ENCODE measurements around the gene RPL22.

Gene RPL22

DNA sequence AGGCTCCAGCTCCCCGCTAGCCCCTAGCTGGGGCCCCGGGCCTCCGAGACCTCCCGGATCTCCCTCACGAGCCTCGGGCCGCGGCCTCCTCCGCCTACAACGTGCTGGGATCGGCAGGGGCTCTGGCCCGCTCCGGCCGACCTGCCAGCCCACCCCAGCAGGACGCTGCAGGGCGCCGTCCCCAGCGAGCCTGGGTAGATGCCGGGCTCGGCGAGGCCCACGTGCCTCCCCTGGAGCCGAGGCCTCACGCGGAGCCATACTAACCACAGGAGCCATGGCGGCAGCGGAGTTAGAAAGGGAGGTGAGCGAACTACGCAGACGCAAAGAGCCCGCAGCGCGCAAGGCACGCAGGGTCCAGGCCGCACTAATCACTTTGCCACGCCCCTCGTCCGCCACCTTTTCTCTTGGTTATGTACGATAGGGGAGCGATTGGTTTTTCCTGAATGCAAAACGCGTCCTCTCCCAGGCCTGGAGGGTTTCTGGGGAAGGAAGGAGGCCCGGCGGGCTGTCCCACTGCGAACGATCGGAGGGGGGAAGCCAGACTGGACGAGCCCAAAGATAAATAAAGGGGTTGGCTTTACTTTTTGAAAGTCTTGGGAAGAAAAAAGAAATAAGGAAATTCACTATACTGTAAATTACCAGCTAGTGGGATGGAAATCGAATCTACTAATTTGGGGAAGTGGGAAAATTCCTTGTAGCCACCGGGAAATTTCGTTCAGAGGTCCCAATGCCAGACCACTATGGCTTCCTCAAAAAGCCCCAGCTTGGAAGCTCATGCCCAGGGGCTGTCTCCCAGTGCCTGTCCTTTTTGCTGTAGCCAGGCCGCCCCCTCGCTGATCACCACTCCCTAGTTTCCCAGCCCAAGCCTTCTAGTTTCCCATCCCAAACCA, at the start of gene RPL22:
TSS of gene RPL22 (minus strand) at position 298 of the 890 bp plus-strand sequence. CDS start at position 276, 22 bp downstream.
- DNase-seq = peak; percentile 95

DNA sequence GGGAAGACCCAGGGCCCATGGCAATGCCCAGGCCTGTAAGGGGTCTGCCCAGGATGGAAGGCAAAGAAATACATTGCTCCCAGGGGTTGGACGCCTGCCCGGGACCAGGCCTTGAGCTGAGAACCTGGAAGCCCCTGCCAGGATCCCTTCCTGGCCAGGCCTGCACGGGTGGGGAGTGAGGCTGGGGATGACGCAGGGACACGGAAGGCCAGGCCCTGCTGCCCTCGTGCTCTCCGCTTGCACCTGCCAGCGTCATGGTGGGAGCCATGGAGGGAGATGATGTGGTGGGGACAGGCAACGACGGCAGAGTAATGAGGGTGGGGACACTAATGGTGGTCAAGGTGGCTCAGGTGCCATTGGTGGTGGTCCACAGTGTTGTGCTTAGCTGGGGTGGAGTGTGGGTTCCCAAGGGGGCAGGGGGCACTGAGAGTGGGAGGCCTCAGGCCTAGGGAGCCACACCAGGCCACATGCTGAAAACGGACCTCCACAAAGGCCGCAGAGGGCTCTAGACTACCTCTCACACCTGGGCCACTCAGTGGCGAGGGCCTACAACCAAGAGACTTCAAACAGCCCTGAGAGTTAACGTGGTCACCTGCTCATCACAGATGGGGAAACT, 48.9 kb upstream of the RPL22 start:
- no peak for DNase-seq

DNA sequence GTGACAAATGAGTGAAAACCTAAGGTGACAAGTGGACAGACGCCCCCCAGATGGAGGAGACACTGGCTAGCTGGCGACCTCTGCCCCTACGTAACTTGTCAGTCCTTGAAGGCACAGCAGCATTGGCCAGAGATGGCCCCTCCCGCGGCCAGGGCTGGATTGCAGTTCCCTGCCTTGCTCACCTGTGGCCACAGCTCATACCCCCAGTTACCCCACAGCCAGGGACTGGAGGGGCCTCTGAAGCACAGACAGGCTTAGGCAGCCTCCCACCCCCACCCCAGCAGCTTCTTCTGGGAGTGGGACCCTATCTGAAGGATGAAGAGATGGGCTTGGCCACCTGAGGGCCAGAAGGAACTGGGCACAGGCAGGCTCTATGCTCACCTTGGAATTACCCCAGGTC, 48.3 kb upstream of the RPL22 start:
- DNase-seq = no peak

DNA sequence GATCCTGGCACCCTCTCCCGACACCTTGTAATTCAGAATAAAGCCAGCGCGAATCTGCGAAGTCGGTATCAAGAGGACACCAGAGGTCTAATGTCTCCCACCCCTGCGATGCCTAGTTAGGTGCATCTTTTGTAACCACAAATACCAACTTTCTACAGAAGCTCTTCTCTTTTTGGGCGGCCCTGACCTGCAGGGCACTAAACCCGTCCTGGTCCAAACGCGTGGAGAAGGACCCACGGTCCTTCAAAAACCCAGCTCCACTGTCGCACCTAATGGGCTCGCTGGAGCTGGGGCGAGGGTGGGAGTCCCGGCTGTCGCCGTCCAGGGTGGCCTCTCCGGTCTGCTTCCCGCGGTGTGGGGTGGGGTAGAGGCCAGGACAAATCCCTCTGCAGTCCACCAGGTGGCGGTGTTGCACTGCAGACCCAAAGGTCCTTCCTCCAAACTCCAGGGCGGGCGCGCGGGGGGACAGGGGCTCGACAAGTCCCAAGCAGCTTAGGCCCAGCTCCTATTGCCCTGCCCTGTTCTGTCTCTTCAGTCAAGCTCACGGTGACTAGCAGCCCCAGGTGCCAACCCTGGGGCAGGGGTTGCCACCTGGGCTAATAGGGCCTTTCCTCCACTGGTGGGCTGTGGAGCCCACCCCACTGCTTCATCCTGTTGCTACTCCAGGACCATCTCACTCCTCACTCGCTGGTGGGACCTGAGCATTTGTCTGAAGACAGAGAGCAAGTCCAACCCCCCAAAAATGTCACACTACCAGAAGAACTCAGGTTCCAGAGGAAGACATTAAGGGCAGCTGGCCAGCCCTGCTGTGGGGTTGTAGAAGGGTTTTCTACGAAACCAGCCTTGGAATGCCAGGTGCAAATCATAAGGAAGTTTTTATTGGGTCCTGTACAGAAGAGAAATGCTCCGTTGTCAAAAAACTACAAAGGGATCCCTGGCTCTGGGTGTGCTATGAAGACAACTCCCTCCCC, 47.4 kb upstream of the RPL22 start:
- DNase-seq = peak; percentile 81 to 85

DNA sequence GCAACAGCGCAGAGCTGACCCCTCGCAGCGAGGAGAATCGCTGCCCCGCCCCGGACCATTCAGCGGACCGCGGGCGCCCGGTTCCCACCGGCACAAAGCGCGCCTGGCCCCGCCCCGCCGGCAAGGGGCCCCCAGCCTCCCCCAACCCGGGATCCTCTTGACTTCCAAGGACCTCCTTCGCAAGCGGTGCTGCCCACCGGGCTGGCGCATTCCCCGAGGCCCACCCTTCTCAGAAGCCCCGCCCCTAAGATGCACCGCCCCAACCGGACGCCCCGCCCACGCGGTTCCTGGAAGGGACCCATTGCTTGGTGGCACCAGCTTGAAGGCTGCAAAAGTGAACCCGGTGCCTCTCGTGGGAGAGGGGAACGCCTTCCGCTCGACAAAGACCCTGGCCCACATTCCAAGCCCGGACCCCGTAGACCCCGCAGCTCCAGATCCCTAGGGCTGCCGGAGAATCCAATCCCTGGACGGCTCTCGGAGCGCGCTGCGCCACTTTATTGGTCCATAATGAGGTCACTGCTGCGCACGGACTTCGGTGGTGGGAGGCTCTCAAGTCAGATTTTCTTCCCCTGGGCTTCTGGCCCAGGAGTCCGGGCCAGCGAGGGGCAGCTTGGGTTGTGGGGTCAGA, 46.6 kb upstream of the RPL22 start:
- DNase-seq = peak; percentile 38 to 48

DNA sequence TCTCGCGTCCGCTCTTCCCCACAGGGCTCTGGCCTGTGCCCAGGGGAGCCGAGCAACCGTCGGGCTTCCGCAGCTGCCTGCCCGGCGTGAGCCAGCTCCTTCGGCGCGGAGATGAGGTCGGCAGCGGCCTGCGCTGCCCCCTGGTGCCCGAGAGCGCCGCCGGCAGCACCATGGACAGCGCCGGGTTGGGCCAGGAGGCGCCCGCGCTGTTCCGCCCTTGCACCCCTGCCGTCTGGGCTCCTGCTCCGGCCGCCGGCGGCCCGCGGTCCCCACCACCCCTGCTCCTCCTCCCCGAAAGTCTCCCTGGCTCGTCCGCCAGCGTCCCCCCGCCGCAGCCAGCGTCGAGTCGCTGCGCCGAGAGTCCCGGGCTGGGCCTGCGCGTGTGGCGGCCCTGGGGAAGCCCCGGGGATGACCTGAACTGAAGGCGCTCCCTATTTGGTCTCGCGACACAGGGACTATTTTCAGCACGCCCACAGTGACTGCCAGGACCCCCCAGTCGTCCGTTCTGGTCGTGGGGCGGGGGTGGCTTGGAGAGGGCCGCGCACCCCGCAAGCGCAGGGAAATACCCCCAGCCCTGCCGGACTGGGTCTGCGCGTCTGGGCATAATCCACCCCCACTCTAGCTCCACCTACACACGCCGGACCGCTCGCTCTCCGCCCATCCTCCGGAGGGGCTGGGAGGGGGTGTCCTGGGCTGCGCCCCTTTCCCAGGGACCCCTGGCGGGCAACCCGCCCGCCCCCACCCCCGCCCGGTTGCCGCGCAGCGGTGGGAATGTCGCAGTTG, 45.9 kb upstream of the RPL22 start:
- peak; percentile 81 to 82 for DNase-seq

DNA sequence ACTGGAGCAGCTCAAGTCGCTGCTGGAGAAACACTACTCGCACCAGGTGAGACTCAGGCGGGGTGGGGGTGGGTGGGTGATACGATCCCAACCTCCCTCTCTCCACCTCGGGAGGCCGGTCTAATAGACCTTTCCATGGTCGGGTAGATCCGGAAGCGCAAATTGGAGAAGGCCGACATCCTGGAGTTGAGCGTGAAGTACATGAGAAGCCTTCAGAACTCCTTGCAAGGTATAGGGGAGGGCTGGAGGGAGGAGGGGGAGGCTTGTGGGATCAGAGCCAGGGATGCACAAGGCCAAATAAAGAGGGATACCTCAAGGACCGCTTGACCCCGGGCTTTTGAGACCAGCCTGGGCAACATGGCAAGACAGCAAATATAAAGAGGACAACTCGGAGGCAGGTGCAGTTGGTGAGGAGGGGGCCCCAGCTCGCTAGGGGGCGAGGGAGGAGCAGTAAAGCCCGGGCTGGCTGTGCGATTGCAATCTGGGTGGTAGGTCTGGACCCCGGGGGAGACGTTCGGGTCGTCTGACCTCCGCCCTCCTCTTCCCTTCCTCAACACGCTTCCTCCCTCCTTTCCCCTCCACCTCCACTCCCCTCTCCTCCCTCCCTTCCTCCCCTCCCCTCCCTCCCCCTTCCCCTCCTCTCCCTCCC, 45.1 kb upstream of the RPL22 start:
- no peak for DNase-seq

DNA sequence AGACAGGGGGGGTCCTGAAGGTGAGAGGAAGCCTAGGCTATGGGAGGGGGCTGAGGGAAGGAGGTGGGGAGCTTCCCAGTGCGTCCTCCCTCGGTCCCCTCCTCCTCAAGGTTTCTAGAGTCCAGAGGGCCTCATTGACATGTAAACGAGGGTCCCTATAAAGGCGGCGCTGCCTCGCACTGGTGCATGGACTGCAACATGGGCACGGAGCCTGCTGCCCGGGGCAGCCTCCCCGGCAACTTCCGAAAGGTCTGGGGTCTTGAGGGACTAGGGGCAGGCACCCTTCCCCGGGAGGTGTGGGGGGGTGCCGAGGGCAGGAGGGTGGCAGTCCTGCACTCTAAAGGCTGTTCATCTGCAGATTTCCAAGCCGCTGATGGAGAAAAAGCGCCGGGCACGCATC, 44.6 kb upstream of the RPL22 start, which contains the start of gene HES3:
TSS of gene HES3 (plus strand) at position 187 of the 400 bp plus-strand sequence. CDS start at position 374, 187 bp downstream.
- DNase-seq = no peak

DNA sequence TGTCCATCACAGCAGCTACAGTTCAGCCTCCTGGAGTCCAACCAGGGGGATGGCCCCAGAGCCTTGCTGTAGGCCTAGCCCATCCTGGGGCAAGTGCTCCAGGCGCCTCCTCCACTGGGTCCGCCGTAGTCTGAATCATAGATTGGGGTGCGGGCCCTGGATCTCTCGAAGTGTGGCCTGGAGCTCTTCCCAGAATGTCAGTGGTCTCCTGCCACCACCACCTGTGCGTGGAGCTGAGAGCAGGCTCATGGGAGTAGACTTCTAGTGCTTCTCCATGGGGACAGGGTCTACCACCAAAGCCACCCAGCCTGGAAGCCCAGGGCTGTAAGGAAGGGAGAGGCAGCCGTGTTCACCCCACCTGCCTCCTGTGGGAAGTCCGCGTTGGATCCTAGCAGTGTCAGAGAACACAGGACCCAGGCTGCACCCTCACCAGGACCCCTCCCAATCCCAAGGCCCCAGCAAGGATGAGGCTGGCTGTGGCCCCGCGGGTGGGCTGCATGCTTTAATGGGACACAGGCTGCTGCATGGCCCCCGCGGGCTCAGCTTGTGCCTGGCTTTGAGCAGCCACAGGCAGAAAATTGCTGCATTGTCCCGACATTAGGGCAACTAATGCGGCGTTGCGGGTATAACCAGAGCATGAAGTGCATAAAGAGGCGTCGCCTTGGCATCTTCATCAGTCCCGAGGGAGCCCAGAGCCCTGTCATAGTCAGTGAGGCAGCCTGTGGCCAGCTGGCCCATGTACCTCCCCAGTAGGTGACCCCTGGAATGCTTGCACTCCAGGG, 43.8 kb upstream of the RPL22 start:
- no peak for DNase-seq

DNA sequence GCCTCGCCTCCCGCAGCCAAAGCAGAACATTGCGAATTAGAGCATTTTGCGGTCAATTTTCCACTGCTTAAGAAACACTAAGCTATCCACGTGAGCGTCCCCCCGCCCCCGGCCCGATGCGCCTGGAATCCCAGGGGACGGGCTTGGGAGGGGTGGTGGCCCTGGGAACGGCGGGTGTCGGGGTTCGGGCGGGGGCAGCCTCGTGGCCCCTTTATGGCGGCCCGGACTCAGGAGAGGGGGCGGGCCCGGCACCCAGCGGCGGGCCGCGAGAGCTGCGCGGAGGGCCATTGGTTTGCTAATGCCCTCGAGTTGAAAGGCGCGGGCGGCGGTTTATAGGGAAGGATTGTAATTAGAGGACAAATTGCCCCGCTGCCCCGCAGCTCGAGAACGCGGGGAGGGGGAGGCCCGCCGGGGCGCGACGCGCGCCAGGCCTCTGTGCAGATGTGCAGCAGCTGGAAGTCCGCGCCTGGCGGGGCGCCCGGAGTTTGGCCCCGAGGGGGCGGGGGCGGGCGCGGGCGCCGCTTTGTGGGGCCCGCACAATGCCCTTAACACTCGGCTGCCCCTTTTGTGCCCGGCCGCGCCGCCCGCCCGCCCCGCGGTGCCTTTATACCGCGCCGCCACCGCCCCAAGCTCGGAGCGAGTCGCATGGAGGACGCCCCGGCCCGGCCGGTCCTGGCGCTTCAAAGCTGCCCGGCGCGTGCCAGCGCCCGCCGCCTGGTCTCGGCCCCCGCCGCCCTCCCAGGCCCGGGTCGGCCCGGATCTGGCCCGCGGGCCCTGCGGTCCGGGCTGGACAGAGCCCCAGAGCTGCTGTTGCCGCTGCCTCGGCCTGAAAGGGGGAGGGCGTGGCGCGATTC, 42.7 kb upstream of the RPL22 start:
- DNase-seq = no peak

DNA sequence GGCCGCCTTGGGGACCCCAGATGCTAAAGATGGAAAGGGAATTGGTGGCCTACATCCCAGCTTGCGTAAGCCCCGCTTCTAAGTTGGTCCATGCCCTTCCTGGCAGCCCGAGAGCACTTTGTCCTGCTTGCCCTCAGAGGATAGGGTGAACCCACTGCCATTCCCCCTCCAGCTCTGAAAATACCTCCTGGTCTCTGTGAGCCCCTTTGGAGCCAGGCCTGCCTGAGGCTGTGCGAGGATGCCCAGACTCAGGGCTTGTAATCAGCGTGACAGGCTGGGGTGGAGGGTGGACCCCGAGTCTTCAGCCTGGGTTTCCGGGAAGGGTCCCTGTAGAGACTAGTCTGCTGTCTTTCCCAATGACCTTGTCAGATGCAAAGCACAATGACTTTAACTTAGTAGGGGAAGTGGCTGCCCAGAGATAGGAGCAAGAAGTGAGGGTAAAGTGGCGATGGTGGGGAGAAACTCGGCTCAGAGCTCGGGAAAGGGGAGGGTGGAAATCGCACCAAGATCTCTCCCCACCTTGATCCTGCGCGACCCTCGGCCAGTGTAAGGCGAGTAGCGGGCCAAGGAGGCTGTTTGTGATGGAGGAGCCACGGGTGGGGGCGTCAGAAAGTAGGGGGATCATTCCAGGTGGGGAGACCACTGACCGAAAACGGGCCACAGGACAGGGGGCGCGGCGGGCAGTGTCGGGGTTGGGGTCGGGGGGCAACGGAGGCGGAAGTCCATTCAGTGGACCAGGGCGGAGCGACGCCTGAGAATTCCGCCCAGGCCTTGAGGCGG, 41.9 kb upstream of the RPL22 start:
- no peak for DNase-seq

DNA sequence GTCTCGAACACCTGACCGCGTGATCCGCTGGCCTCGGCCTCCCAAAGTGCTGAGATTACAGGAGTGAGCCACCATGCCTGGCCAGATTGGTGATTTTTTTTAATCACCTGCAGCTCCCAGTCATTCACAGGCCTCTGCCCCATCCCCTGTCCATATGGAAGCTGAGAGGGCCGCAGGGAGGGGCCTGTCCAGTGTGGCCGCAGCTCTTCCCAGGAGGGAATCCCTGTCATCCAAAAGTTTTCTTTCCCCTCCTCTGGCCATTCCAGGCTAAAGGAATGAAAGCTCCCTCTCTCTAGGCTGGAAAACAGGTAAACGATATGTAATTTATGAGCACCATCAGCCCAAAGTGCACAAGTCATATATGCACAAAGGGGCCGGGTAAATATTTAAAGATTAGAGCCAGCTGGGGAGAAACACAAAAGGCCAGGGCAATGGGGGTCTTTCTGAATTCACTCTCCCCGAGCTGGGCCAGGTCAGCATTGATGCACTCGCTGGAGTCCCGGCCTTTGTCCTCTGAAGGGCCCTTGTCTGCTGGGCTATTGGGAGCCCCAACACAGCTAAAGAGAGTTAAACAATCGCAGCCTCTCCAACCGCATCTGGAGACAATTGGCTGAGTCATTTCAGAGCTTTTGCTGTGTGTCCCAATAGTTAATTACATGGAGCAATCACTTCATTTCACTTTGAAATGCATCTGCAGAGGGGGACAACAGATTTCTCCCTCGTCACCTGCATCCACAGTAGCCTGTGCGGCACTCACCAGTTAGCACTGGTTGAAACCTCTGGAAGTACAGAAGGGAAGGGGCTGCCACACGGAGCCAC, 40.8 kb upstream of the RPL22 start:
- no peak for DNase-seq

DNA sequence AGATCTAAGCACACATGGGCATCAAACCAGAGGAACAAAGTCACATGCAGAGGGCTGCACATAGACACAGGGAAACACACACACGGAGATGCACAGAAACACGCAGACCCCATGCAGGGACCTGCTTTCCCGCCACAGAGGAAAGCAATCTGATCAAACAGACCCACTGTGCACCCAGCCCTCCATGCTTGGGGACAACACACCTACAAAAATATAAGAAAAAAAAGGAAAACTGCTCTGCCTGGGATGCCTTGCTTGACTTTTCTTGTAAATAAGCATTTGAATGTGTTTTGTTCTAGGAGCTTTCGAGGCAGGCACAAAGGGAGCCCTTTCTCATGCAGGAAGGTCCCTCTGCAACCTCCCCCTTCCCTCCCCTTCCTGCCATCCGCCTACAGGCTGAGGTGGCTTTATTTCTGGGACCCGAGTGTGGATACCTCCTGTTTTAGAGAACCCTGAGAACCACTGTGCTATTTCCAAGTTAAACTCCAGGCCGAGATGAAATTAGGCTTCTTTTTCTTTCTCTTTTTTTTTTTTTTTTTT, 39.9 kb upstream of the RPL22 start:
- DNase-seq = no peak

DNA sequence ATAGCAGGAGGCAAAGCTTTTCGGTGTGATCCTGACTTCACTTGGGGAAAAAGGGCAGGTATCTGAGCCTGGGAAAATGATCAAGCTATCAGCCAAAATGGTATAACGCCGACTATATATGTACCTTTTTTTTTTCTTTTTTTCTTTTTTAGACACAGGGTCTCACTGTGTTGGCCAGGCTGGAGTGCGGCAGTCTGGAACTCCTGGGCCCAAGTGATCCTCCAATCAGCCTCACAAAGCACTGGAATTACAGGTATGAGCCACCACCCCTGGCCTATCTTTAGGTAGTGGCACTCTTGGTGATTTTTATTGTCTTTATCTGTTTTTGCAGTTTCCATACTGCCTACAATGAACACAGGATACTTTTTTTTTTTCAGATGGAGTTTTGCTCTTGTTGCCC, 37.7 kb upstream of the RPL22 start:
- DNase-seq = no peak

DNA sequence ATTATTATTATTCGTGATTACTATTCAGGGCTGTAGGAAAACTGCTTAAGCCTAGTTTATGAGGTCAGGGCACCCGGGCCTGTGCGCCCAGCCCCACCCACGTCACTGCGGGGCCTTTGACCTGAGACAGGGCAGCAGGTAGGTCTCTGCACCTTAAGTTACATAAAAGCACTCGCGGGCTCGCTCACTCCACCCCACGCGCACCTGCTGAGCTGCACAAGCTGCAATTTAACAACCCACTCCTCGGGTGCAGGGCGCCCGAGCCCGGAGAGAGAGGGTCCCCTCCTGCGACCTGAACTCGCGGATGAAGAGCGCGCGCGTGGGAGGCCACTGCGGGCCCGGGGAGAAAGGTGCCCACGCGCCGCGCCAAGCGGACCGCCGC, 35.9 kb upstream of the RPL22 start:
- no peak for DNase-seq

DNA sequence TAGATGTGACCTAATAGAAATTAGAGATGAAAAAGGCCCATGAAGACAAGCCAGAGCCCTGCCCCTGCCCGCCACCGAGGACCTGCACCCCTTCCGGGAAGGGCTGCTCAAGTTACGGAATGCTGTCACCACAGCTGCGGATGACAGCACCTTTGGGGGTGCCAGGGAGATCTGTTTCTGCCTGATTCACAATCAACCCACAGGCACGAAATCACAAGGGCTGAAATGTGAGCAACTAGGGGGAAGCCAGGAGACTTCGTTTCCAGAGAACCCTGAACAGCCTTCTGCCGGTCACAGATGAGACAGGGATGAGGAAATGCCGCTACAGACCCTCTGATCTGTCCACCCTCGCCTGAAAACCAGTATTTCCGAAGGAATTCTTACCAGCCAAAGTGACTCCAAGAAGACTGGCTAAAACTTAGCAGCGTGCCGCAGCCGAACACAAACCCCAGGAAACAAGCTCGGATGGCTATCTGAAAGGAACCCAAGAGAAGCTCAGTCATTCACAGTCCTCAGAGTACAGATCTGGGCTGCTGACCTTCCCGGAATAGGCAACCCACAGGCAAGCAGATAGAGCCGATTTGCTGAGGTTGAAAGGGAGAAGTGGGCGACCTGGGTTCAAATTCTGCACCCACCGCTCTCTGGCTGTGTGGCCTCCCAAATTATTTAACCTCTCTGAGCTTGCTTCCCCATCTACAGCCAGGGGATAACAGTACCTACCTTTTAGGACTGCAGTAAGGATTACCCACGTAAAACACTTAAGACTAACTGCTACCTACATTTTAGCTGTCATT, 35.3 kb upstream of the RPL22 start:
- no peak for DNase-seq
